ENCODE measurements around the gene RASSF4. TPM values are rescaled to one million over a fixed set of nuclear protein-coding genes. Genes with fewer than 3 reads are reported as not detected.

Gene RASSF4
- total RNA-seq, 4 donors from 2014 or later = 27.6 to 41.5 (median 32.7) TPM

GRCh38 chr10:45034301-45034700 is 74.7 kb downstream of the RASSF4 start:
- Histone ChIP-seq H3K27me3 (no peaks in the 10 kb centered on the region), H3K27ac (replicated peaks in 1 of 4) (no peak overlapping the region), H3K9me3 (peaks cover 0 to 18% (median 12%) of the 10 kb centered on the region in 4 donors), H3K36me3 (no peaks in the 10 kb centered on the region), H3K4me1 (no peaks in the 10 kb centered on the region), H3K4me3 (no peak overlapping the region)
- DNase-seq (ENCODE audit: extremely low spot score) = no peak
- intact Hi-C loops (cut with DNase I) = no loop called here
- no peak for TF ChIP-seq POLR2A (IDR thresholded peaks at IDR 0.05; ENCODE audit: low read depth)
- no peak for TF ChIP-seq POLR2AphosphoS5 (IDR thresholded peaks at IDR 0.05)
- no peak for TF ChIP-seq EP300 (IDR thresholded peaks at IDR 0.05)
- no peak for TF ChIP-seq CTCF (IDR thresholded peaks at IDR 0.05)

GRCh38 chr10:45035673-45036072 is 76.1 kb downstream of the RASSF4 start:
- DNase-seq (ENCODE audit: extremely low spot score) = no peak
- intact Hi-C loops (cut with DNase I) = no loop called here
- H3K9me3 ChIP-seq = peaks cover 0 to 6% (median 5%) of the 10 kb centered on the region in 4 donors
- TF ChIP-seq CTCF (IDR thresholded peaks at IDR 0.05) = no peak
- H3K4me3 ChIP-seq = no peak overlapping the region
- no peaks in the 10 kb centered on the region for H3K36me3 ChIP-seq
- no peaks in the 10 kb centered on the region for H3K27me3 ChIP-seq
- H3K4me1 ChIP-seq = no peaks in the 10 kb centered on the region
- no peak overlapping the region for H3K27ac ChIP-seq (replicated peaks in 1 of 4)

DNA sequence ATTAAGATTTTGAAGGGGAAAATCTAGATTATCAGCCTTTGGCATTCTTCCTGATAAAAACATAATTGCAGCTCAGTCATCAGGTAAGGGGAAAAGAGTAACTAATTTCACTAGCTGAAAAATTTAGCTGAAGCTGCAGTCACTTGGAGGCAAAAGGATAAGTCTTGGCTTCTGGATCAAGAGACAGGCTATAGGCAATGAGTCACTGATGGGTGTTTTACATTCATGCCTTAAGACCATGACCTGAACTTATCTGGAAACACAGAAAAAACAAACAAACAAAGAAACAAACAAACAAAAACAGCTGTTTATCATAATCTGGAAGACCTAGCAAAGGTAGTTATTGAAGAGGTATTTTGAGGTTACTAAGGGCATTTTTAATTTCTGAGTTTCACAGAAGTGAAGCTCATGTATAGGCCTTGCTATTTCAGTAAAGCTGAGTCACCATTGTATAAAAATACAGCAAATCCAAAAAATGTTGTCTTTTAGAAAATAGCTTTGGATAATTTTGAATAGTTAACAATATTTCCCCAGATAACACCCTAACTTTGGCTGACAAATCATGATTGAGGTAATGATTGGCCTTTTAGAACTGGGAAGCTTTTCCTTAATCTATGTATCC is 81.4 kb downstream of the RASSF4 start:
- DNase-seq (ENCODE audit: extremely low spot score) = no peak
- Histone ChIP-seq H3K4me1 (peaks cover 0 to 7% (median 0%) of the 10 kb centered on the region in 4 donors), H3K9me3 (no peaks in the 10 kb centered on the region), H3K4me3 (no peak overlapping the region), H3K36me3 (no peaks in the 10 kb centered on the region), H3K27ac (replicated peaks in 1 of 4) (no peak overlapping the region), H3K27me3 (no peaks in the 10 kb centered on the region)
- intact Hi-C loops (cut with DNase I) = no loop called here
- no peak for TF ChIP-seq EP300 (IDR thresholded peaks at IDR 0.05)
- TF ChIP-seq POLR2A (IDR thresholded peaks at IDR 0.05; ENCODE audit: low read depth) = no peak
- no peak for TF ChIP-seq CTCF (IDR thresholded peaks at IDR 0.05)
- TF ChIP-seq POLR2AphosphoS5 (IDR thresholded peaks at IDR 0.05) = no peak

- WGBS = 47% methylated on average over 7 of the region's 7 CpGs
- intact Hi-C loops (cut with DNase I) = no loop called here
These were observed 84.7 kb downstream of the RASSF4 start for GRCh38 chr10:45044290-45044689.

More at GRCh38 chr10:45044290-45044689, 84.7 kb downstream of the RASSF4 start:
- peaks cover 0 to 7% (median 0%) of the 10 kb centered on the region in 4 donors for H3K4me1 ChIP-seq
- H3K27ac ChIP-seq (replicated peaks in 1 of 4) = no peak overlapping the region
- no peaks in the 10 kb centered on the region for H3K27me3 ChIP-seq
- no peaks in the 10 kb centered on the region for H3K36me3 ChIP-seq
- TF ChIP-seq POLR2A (IDR thresholded peaks at IDR 0.05; ENCODE audit: low read depth) (no peak), EP300 (IDR thresholded peaks at IDR 0.05) (no peak), CTCF (IDR thresholded peaks at IDR 0.05) (no peak), POLR2AphosphoS5 (IDR thresholded peaks at IDR 0.05) (no peak)
- H3K9me3 ChIP-seq = no peaks in the 10 kb centered on the region
- DNase-seq (ENCODE audit: extremely low spot score) = no peak
- no peak overlapping the region for H3K4me3 ChIP-seq

Other genes starting within 250 kb of the RASSF4 start
- not detected for gene TMEM72, start 48.5 kb upstream of the RASSF4 start, total RNA-seq
- gene DEPP1, start 19.0 kb downstream of the RASSF4 start, total RNA-seq = 100 to 1,000 TPM in 2 of 4 donors, 10 to 100 TPM in 2; 32.0 to 413 (median 126) TPM
- gene ZNF22, start 41.1 kb downstream of the RASSF4 start, total RNA-seq = 10 to 100 TPM; 17.5 to 24.4 (median 19.5) TPM